Loucy (cell line): ENCODE data around the gene TIMM22.

Source experiments
- EZH2phosphoT487 ChIP-seq: fragments of 200-600 bp; IDR thresholded peaks from 2 replicates; pipeline ENCODE4 v1.6.1; 2018; ENCODE audit warnings: antibody characterized with exemption, mild to moderate bottlenecking, moderate library complexity, borderline replicate concordance
- TF ChIP-seq, protein P1 (sequence below): fragments of 200-600 bp; sonication (generic); conservative IDR thresholded peaks from 2 replicates; pipeline ENCODE4 v1.5.1; 2014; ENCODE audit warnings: mild to moderate bottlenecking, antibody characterized with exemption, low read length

DNA sequence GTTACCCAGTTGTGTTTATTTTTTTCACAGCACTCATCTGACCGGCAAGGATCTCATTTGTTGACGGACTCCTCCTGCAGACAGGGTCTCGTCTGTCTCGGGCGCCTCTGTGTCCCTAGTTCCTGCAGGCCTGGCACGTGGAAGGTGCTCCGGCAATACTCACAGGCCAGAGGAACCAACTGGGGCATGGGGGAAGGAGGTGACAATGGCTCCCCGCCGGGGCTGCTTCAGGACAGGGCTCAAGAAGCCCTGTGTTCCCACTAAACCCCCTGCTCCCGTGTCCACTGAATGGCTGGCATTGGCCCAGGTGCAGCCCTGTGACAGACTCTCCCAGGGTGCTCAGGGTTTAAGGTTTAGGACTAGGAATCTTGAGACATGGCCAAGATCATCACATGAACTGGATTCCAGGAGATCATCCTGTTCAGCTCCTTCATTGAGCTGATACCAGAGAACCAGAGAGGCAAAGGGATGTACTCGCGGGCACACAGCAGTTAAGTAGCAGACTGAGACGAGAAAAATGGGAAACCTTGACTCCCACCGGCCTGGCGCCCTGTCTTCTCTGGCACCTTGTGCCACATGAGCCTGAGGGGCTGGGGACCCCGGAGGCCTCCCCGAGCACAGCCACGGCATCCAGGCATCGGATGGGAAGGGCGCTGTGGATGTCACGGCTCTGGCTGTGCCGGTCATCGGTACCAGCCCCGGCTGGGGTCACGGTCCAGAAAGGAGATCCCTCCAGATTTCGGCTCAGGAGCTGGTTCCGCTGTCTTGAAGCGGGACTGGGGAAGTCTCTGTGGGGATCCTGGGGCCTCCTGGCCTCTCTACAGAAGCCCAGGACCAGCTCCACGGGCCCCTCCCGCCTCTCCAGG is 29.0 kb downstream of the TIMM22 start:
- TF ChIP-seq, protein P1, sequence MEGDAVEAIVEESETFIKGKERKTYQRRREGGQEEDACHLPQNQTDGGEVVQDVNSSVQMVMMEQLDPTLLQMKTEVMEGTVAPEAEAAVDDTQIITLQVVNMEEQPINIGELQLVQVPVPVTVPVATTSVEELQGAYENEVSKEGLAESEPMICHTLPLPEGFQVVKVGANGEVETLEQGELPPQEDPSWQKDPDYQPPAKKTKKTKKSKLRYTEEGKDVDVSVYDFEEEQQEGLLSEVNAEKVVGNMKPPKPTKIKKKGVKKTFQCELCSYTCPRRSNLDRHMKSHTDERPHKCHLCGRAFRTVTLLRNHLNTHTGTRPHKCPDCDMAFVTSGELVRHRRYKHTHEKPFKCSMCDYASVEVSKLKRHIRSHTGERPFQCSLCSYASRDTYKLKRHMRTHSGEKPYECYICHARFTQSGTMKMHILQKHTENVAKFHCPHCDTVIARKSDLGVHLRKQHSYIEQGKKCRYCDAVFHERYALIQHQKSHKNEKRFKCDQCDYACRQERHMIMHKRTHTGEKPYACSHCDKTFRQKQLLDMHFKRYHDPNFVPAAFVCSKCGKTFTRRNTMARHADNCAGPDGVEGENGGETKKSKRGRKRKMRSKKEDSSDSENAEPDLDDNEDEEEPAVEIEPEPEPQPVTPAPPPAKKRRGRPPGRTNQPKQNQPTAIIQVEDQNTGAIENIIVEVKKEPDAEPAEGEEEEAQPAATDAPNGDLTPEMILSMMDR: no peak
- TF ChIP-seq EZH2phosphoT487: no peak
